ENCODE results near the gene NR1H4.
A peak's percentile ranks its signal among the peaks of the same experiment; 100 is the strongest.

The NR1H4 gene

DNA sequence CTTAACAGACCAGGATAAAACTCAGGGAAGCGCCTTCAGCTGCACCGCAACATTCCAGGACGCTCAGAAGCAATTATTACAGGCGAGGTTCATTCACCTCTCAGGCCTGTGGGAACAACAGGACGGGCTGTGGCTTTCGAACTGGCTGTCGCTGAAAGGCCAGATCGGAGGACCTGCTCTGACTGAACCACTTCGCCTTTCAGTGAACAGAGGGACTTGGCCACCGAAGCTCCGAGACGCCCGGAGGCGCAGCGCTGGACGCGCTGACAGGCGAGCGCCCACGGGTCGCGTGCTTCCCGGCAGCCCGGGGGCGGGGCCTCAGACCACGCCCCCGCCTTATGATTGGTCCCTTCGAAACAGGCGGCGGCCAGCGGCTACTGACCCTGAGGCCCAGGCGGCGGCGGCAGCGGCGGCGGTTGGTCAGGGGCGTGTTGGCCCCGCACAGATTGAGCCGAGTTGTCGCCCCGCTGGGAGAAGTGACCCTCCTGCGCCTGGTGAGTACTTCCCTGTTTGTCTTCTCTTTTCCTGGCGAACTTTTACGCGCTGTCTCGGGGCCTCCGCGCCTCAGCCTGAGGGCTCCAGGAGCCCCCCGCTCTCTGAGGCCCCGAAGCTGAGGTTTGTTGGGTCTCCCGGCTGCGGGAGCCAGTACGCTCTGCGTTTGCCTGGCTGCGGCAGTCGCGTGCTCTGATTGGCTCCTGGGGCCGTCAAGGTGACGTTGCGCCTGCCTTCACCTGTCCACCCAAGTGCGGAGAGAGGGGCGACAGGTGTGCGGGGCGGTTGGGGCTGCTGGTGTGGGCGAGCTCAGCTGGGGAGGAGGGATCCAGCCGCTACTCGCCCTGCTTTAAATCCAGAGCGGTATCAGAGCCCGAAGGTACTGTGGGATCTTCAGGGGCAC lies 99.9 kb downstream of the NR1H4 start, which contains the start of gene GAS2L3:
Gene GAS2L3, plus strand, starts transcription at position 393 of the 895 bp plus-strand sequence. CDS start 21,221 bp downstream, outside the sequence.
- peak within 1 kb of the TSS; percentile 82 for H3K4me3 ChIP-seq (replicated peaks; ENCODE audit: low read depth, low read length)
- peak; percentile 84 for DNase-seq (ENCODE audit: low read depth)
- TF ChIP-seq, protein P1, sequence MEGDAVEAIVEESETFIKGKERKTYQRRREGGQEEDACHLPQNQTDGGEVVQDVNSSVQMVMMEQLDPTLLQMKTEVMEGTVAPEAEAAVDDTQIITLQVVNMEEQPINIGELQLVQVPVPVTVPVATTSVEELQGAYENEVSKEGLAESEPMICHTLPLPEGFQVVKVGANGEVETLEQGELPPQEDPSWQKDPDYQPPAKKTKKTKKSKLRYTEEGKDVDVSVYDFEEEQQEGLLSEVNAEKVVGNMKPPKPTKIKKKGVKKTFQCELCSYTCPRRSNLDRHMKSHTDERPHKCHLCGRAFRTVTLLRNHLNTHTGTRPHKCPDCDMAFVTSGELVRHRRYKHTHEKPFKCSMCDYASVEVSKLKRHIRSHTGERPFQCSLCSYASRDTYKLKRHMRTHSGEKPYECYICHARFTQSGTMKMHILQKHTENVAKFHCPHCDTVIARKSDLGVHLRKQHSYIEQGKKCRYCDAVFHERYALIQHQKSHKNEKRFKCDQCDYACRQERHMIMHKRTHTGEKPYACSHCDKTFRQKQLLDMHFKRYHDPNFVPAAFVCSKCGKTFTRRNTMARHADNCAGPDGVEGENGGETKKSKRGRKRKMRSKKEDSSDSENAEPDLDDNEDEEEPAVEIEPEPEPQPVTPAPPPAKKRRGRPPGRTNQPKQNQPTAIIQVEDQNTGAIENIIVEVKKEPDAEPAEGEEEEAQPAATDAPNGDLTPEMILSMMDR (IDR thresholded peaks at IDR 0.05; ENCODE audit: low read length, missing control alignments), result no peak

DNA sequence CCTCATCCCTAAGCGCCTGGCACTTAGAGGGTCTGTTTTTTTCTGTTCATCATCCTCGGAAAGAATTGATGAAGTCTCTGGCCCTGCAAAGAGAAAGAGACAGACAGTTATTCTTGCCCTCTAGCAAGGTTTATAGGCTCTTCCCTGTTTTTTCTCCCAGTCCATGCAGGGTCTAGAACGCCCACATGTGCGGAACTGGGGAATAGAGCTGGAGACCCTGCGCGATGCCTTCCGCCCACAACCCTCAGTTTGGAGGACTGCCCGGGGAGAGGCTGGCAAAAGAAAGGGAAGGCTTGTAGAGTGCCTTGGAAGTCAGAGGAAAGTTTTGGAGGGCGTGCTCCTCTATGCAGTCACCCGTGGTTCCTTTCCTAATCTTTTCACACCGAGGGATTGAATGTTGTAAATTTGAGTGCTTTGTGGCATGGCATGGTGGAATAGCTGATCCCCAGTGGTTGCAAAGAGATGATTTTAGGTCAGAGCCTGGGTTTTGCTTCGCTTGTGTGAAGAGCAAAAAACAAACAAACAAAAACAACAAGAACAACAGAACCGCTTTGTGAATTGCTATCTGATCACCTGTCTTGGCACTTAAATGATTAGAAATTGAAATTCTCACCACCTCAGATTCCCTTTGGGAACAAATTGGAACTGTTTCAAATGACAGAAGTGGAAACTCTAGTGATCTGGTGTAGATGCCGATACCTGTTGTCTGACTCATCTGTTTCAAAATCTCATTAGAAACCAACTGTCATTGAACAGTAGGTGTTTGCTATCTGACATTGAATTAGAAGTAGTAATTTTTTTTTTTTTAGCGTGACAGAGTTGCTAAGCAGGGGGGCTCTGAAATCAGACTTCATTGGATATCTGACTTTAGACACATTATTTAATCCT lies 100.8 kb downstream of the NR1H4 start:
- DNase-seq (ENCODE audit: low read depth), result peak; percentile 22
- H3K4me3 ChIP-seq (replicated peaks; ENCODE audit: low read depth, low read length), result peak overlapping the region; percentile 82
- TF ChIP-seq, protein P1 (IDR thresholded peaks at IDR 0.05; ENCODE audit: low read length, missing control alignments), result no peak

DNA sequence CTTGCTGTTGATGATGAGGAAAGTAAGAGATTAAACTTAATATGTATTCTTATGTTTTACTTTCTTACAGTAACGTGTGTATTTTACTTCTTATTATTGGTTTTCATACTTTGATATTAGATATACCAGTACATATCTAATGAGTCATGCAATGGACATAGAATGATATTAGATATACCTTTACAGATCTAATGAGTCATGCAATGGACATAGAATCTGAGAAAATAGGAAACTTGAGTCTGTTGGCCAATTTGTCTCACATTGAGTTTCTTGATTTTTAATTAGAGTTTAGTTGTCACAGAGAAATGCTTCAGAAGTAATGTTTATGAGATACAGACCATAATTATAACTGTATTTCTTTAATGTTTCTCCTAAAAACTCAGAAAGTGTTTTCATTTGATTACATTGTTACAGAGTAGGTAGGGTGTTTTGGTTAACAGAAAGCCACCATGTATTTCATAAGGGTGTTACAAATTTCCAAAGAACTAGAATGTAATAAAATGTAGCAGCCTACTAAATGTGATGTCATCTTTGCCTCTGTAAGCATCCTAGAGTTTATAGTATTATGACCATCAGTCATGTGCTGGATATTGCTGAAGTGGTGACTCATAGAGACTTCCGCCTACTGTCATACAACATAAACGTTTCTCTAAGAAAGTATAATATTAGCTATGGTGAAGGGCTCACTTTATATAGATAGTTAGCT lies 102.8 kb downstream of the NR1H4 start:
- peak; percentile 89 for DNase-seq (ENCODE audit: low read depth)
- H3K4me3 ChIP-seq (replicated peaks; ENCODE audit: low read depth, low read length), result no peak overlapping the region
- TF ChIP-seq, protein P1 (IDR thresholded peaks at IDR 0.05; ENCODE audit: low read length, missing control alignments), result no peak

DNA sequence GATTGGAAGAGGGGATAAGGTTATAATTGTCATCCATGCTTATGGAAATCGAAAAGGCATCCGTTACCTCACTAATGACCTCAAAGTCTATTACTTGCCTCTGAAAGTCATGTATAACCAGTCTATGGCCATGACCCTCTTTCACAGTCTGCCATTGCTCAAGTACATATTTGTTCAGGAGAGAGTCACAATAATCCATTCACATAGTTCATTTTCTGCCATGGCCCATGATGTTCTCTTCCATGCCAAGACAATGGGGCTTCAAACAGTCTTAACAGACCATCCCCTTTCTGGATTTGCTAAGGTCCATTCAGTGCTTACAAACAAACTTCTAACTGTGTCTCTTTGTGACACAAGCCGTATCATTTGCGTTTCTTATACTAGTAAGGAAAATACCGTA lies 105.3 kb downstream of the NR1H4 start:
- no peak for DNase-seq (ENCODE audit: low read depth)
- TF ChIP-seq, protein P1 (IDR thresholded peaks at IDR 0.05; ENCODE audit: low read length, missing control alignments), result no peak
- no peak overlapping the region for H3K4me3 ChIP-seq (replicated peaks; ENCODE audit: low read depth, low read length)

DNA sequence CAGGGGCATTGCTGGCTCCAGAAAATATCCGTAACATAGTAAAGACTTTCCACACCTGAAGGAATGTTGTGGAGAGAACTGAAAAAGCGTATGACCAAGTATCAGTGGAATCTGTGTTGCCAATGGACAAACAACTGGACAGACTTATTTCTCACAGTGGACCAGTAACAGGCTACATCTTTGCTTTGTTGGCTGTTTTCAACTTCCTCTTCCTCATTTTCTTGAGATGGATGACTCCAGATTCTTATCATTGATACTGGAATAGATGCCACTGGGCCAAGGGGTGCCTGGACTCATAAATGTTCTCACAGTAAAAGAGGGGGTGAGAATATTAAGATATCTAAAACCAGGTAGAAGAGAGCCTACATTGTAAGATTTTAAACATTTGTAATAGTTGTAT lies 106.2 kb downstream of the NR1H4 start:
- no peak for DNase-seq (ENCODE audit: low read depth)
- TF ChIP-seq, protein P1 (IDR thresholded peaks at IDR 0.05; ENCODE audit: low read length, missing control alignments), result no peak
- no peak overlapping the region for H3K4me3 ChIP-seq (replicated peaks; ENCODE audit: low read depth, low read length)

DNA sequence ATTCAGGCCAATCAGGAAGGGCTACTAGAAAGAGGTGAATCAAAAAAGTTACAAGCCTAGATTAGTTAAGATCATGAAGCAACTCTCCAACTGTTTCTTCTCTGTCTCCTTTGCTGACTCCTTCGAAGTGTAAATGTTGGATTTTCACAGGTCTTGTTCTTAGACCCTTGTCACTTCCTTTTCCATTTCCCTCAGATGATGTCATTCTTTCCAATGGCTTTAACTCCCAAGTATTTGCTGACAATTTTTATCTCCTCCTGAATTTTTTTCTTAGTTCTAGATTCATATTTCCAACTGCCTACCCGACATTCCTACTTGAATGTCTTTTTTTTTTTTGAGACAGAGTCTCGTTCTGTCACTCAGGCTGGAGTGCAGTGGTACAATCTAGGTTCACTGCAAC lies 110.6 kb downstream of the NR1H4 start:
- H3K4me3 ChIP-seq (replicated peaks; ENCODE audit: low read depth, low read length), result no peak overlapping the region
- TF ChIP-seq, protein P1 (IDR thresholded peaks at IDR 0.05; ENCODE audit: low read length, missing control alignments), result no peak
- peak; percentile 29 for DNase-seq (ENCODE audit: low read depth)
